Right lobe of liver (tissue), 6 donors: ENCODE data around the gene GTPBP1. TPM values are rescaled to one million over a fixed set of nuclear protein-coding genes. Genes with fewer than 3 reads are reported as not detected.

ENCODE experiments used
- ATAC-seq, 4 donors: fragments of 200-7000 bp; cut with Tn5 transposase; one replicate each; pipeline ENCODE4 v1.9.1; 2020; ENCODE audit warnings: mild to moderate bottlenecking in 4 of 4, moderate library complexity in 4 of 4
- DNase-seq, 3 donors: peaks; one replicate each; pipeline ENCODE4 v3.0.0-alpha.2; 2020
- H3K27ac ChIP-seq, 3 donors: fragments of 200-600 bp; one replicate each; pipeline ENCODE4 v1.8.0; 2022
- H3K27me3 ChIP-seq, 2 donors: fragments of 200-600 bp; one replicate each; pipeline ENCODE4 v1.8.0; 2022
- H3K36me3 ChIP-seq, 4 donors: fragments of 200-600 bp; sonication (generic) in 1 of 4; one replicate each; pipeline versions ENCODE4 v1.5.1 to v1.8.0; 2017 to 2022; ENCODE audit warnings: control low read depth in 1 of 4
- H3K4me1 ChIP-seq, 4 donors: fragments of 200-600 bp; sonication (generic) in 1 of 4; one replicate each; pipeline versions ENCODE4 v1.5.1 to v1.8.0; 2017 to 2022; ENCODE audit warnings: control low read depth in 1 of 4
- H3K4me3 ChIP-seq, 3 donors: fragments of 200-600 bp; one replicate each; pipeline ENCODE4 v1.8.0; 2022
- H3K9me3 ChIP-seq, 4 donors: fragments of 200-600 bp; sonication (generic) in 1 of 4; one replicate each; pipeline versions ENCODE4 v1.5.1 to v1.8.0; 2017 to 2022; ENCODE audit warnings: control low read depth in 1 of 4
- CTCF ChIP-seq, 4 donors: fragments of 200-600 bp in 3 of 4; fragments of 450-650 bp in 1 of 4; IDR thresholded peaks; one replicate each; pipeline versions ENCODE4 v1.5.1 to v1.8.0; 2016 to 2022; ENCODE audit warnings: antibody characterized with exemption in 4 of 4, mild to moderate bottlenecking in 2 of 4
- POLR2A ChIP-seq: fragments of 450-650 bp; IDR thresholded peaks from one replicate; pipeline ENCODE4 v1.6.1; 2017; ENCODE audit warnings: antibody characterized with exemption, mild to moderate bottlenecking
- WGBS: methylation state at CpG from one replicate; pipeline ENCODE4 v1.1.6; 2018; ENCODE audit warnings: low coverage, low lambda C conversion rate; ENCODE audit not compliant: insufficient coverage; ENCODE audit errors: missing lambda C conversion rate; 5-methylcytosine and 5-hydroxymethylcytosine counted together
- intact Hi-C, 2 donors: fragments of 100-400 bp; cut with DNase I; formaldehyde crosslinking; loops; one replicate each; pipeline versions ENCODE4 v1.11.2 to v1.14.1; 2022
- total RNA-seq, 6 experiments: library from RNA; depleted of rRNA in 2 of 6; stranded (reverse); fragments of >200 nt in 2 of 6; fragmentation: NEBNext Ultra II Directional in 3 of 6; extraction: Animal tissue kit (Norgen Biotek cat#: 25700) in 3 of 6; gene quantifications; one replicate each; pipeline versions ENCODE4 v1.1.0 to v1.2.4, GENCODE V29; 2016 to 2023
- donor health status: DM: no; HTN: yes; CAD: no.
- donor health status: DM: no; HTN: no; CAD: no.
- donor health status: DM: no; HTN: no; CAD: no.
- donor health status: DM: no; HTN: yes; CAD: no.
- donor health status: DM: no; HTN: yes; CAD: no.

Gene GTPBP1
- total RNA-seq, 6 experiments from 2014 or later, result 13.4 to 21.6 (median 16.7) TPM

GRCh38 chr22:38756711-38757463 is 51.1 kb downstream of the GTPBP1 start:
- Histone ChIP-seq H3K4me3 (peak overlapping the region; percentile 62 to 69 (median 63)), H3K27me3 (no peaks in the 10 kb centered on the region), H3K9me3 (no peaks in the 10 kb centered on the region), H3K4me1 (peaks cover 0 to 35% (median 5%) of the 10 kb centered on the region in 4 donors), H3K27ac (peak overlapping the region; percentile 92 to 100 (median 99)), H3K36me3 (peaks cover 0 to 11% (median 8%) of the 10 kb centered on the region in 4 donors)
- intact Hi-C loops, result no loop called here
- ATAC-seq (no peak), DNase-seq (no peak)
- TF ChIP-seq POLR2A, result no peak
- WGBS, result 26% methylated on average over 10 of the region's 17 CpGs

GRCh38 chr22:38757464-38757757 is 51.7 kb downstream of the GTPBP1 start:
- intact Hi-C loops, result no loop called here
- H3K9me3 ChIP-seq, result no peaks in the 10 kb centered on the region
- H3K27me3 ChIP-seq, result no peaks in the 10 kb centered on the region
- H3K4me3 ChIP-seq, result no peak overlapping the region
- peak overlapping the region in 1 of 3 donors; percentile 100 for H3K27ac ChIP-seq
- DNase-seq (no peak), ATAC-seq (no peak)
- 79% methylated on average over 2 of the region's 4 CpGs for WGBS
- TF ChIP-seq CTCF (IDR thresholded peaks at IDR 0.05) (no peak), POLR2A (no peak)
- H3K4me1 ChIP-seq, result peaks cover 0 to 30% (median 5%) of the 10 kb centered on the region in 4 donors
- H3K36me3 ChIP-seq, result peaks cover 0 to 6% (median 3%) of the 10 kb centered on the region in 4 donors

DNA sequence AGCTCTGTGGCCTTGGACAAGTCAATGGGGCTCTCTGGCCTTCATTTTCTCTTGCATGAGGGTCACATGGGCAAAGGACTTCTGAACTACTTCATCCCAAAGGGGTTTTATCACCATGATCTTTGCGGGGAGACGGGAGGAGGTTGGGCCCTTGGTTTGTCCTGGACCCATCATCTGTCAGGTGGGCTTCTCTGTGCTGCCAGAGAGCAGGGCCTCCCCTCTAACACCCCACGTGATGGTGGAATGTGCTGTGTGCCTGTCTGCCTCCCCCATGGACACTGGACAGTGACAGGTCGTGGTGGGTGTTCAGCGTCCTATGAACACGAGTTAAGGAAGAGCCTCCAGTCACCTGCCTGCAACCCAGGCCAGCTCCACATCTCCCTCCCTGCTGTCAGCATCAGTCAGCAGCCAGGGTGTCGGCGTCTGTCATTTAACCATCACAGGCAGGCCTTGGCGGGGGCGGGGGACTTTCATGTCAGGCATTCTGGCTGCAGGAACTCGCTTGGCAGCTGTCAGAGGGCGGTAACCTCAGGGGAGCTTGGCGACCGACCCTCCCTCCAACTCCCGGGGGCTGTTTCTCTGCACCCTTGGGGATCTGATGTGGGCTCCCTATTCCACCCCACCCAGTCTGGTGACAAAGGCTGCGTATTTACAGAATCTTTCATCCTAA is 52.7 kb downstream of the GTPBP1 start:
- DNase-seq (no peak), ATAC-seq (no peak)
- H3K27ac ChIP-seq, result no peak overlapping the region
- no peaks in the 10 kb centered on the region for H3K36me3 ChIP-seq
- no peaks in the 10 kb centered on the region for H3K9me3 ChIP-seq
- peaks cover 0 to 20% (median 4%) of the 10 kb centered on the region in 4 donors for H3K4me1 ChIP-seq
- 57% methylated on average over 3 of the region's 16 CpGs for WGBS
- no peak overlapping the region for H3K4me3 ChIP-seq
- TF ChIP-seq CTCF (IDR thresholded peaks at IDR 0.05), result no peak
- TF ChIP-seq POLR2A, result no peak
- H3K27me3 ChIP-seq, result no peaks in the 10 kb centered on the region
- intact Hi-C loops, result no loop called here

- intact Hi-C loops, result no loop called here
- 100% methylated on average over 3 of the region's 7 CpGs for WGBS
- H3K4me1 ChIP-seq, result peaks cover 0 to 14% (median 1%) of the 10 kb centered on the region in 4 donors
- ATAC-seq (no peak), DNase-seq (no peak)
- H3K4me3 ChIP-seq, result no peak overlapping the region
- no peaks in the 10 kb centered on the region for H3K27me3 ChIP-seq
- TF ChIP-seq POLR2A, result no peak
- no peak for TF ChIP-seq CTCF (IDR thresholded peaks at IDR 0.05)
- H3K36me3 ChIP-seq, result no peaks in the 10 kb centered on the region
- H3K9me3 ChIP-seq, result no peaks in the 10 kb centered on the region
- H3K27ac ChIP-seq, result no peak overlapping the region
These were observed 53.3 kb downstream of the GTPBP1 start for GRCh38 chr22:38759005-38759404.
